Thyroid gland (tissue), 4 donors: ENCODE data around the gene ENTHD1. TPM values are rescaled to one million over a fixed set of nuclear protein-coding genes. Genes with fewer than 3 reads are reported as not detected.
"Not testable (repeated sequence)": the region's sequence is repeated elsewhere in the genome, so short reads cannot be mapped to it uniquely, and the experiment has no call there.

ENCODE experiments used
- DNase-seq, 2 donors: peaks; one replicate each; pipeline ENCODE4 v3.0.0-alpha.2; 2019
- H3K27ac ChIP-seq, 3 donors: fragments of 200-600 bp; sonication (generic); 1 replicate in 2 of 3; 2 replicates in 1 of 3; pipeline ENCODE4 v1.5.1; 2016 to 2019; ENCODE audit warnings: mild to moderate bottlenecking in 1 of 3, moderate library complexity in 1 of 3
- H3K27me3 ChIP-seq: fragments of 200-600 bp; sonication (generic); one replicate; pipeline ENCODE4 v1.5.1; 2019
- H3K36me3 ChIP-seq, 2 donors: fragments of 200-600 bp; sonication (generic); one replicate each; pipeline ENCODE4 v1.5.1; 2016 to 2019
- H3K4me1 ChIP-seq, 2 donors: fragments of 200-600 bp; sonication (generic); one replicate each; pipeline ENCODE4 v1.5.1; 2017 to 2019
- H3K4me3 ChIP-seq, 3 donors: fragments of 200-600 bp; sonication (generic); replicated peaks in 1 of 3; 1 replicate in 2 of 3; 2 replicates in 1 of 3; pipeline ENCODE4 v1.5.1; 2016; ENCODE audit warnings: mild to moderate bottlenecking in 1 of 3
- H3K9me3 ChIP-seq: fragments of 200-600 bp; sonication (generic); one replicate; pipeline ENCODE4 v1.5.1; 2017
- CTCF ChIP-seq, 6 experiments: fragments of 200-600 bp in 3 of 6; fragments of 450-650 bp in 3 of 6; sonication (generic) in 3 of 6; IDR thresholded peaks; one replicate each; pipeline ENCODE4 v1.5.1; 2016 to 2019; ENCODE audit warnings: antibody characterized with exemption in 6 of 6, mild to moderate bottlenecking in 2 of 6, inconsistent platforms in 1 of 6, moderate library complexity in 1 of 6
- POLR2A ChIP-seq, 2 donors: fragments of 450-650 bp; IDR thresholded peaks; one replicate each; pipeline ENCODE4 v1.6.1; 2017; ENCODE audit warnings: antibody characterized with exemption in 2 of 2, mild to moderate bottlenecking in 2 of 2, moderate library complexity in 1 of 2
- WGBS, 2 donors: methylation state at CpG; one replicate each; pipeline ENCODE4 v1.1.5; 2017; 5-methylcytosine and 5-hydroxymethylcytosine counted together
- intact Hi-C: fragments of 100-400 bp; cut with DNase I; formaldehyde crosslinking; loops from one replicate; pipeline ENCODE4 v1.15.1; 2023
- total RNA-seq, 4 donors: library from RNA; depleted of rRNA; stranded (reverse); fragments of >200 nt; gene quantifications; one replicate each; pipeline ENCODE4 v1.2.3, GENCODE V29; 2016

Gene ENTHD1
- total RNA-seq, 4 donors from 2014 or later = 1.3 TPM; not detected in 3

- Histone ChIP-seq H3K4me3 (no peak overlapping the region), H3K4me1 (peaks cover 0 to 16% of the 10 kb centered on the region in 2 donors), H3K27me3 (no peaks in the 10 kb centered on the region), H3K9me3 (no peaks in the 10 kb centered on the region), H3K27ac (no peak overlapping the region), H3K36me3 (no peaks in the 10 kb centered on the region)
- TF ChIP-seq CTCF (IDR thresholded peaks at IDR 0.05) (no peak), POLR2A (IDR thresholded peaks at IDR 0.05) (no peak)
- WGBS, 2 donors = 93% methylated on average over 6 of the region's 6 CpGs
- no peak for DNase-seq
- intact Hi-C loops = no loop called here
Measured at GRCh38 chr22:39896313-39896996, 2.9 kb upstream of the ENTHD1 start.

GRCh38 chr22:39895682-39896081 is 2.1 kb upstream of the ENTHD1 start:
- 88 to 96% methylated on average over 1 of the region's 1 CpG for WGBS, 2 donors
- Histone ChIP-seq H3K9me3 (no peaks in the 10 kb centered on the region), H3K36me3 (no peaks in the 10 kb centered on the region), H3K27me3 (no peaks in the 10 kb centered on the region), H3K4me1 (peaks cover 0 to 16% of the 10 kb centered on the region in 2 donors), H3K4me3 (no peak overlapping the region), H3K27ac (no peak overlapping the region)
- no peak for DNase-seq
- TF ChIP-seq POLR2A (IDR thresholded peaks at IDR 0.05) = no peak
- TF ChIP-seq CTCF (IDR thresholded peaks at IDR 0.05) = no peak
- intact Hi-C loops = no loop called here

- DNase-seq = no peak
- TF ChIP-seq CTCF (IDR thresholded peaks at IDR 0.05) (no peak), POLR2A (IDR thresholded peaks at IDR 0.05) (no peak)
- Histone ChIP-seq H3K27me3 (no peaks in the 10 kb centered on the region), H3K36me3 (no peaks in the 10 kb centered on the region), H3K9me3 (no peaks in the 10 kb centered on the region), H3K27ac (no peak overlapping the region), H3K4me1 (peaks cover 0 to 10% of the 10 kb centered on the region in 2 donors), H3K4me3 (no peak overlapping the region)
- intact Hi-C loops = no loop called here
- WGBS, 2 donors = 76 to 79% methylated on average over 7 of the region's 7 CpGs
Measured at GRCh38 chr22:39894554-39895092, 1.1 kb upstream of the ENTHD1 start.

GRCh38 chr22:39889924-39890323 is 3.6 kb downstream of the ENTHD1 start:
- H3K27ac ChIP-seq, H3K4me3 ChIP-seq, intact Hi-C loops, H3K27me3 ChIP-seq, H3K9me3 ChIP-seq, H3K4me1 ChIP-seq, DNase-seq, H3K36me3 ChIP-seq: not testable (repeated sequence)
- WGBS, 2 donors = 93 to 95% methylated on average over 3 of the region's 3 CpGs

- DNase-seq = no peak
- no peaks in the 10 kb centered on the region for H3K4me1 ChIP-seq
- TF ChIP-seq POLR2A (IDR thresholded peaks at IDR 0.05) (no peak), CTCF (IDR thresholded peaks at IDR 0.05) (no peak)
- no peaks in the 10 kb centered on the region for H3K27me3 ChIP-seq
- no peak overlapping the region for H3K4me3 ChIP-seq
- H3K27ac ChIP-seq = no peak overlapping the region
- 86 to 88% methylated on average over 1 of the region's 1 CpG for WGBS, 2 donors
- H3K36me3 ChIP-seq = no peaks in the 10 kb centered on the region
- H3K9me3 ChIP-seq = no peaks in the 10 kb centered on the region
- intact Hi-C loops = no loop called here
Measured at GRCh38 chr22:39883057-39883456, 10.5 kb downstream of the ENTHD1 start.
